ENCODE results near the gene COL6A2. TPM values are rescaled to one million over a fixed set of nuclear protein-coding genes. Genes with fewer than 3 reads are reported as not detected.

COL6A2 gene
- total and polyA plus RNA-seq, 2 experiments from 2014 or later = 28.4 to 89.2 TPM

DNA sequence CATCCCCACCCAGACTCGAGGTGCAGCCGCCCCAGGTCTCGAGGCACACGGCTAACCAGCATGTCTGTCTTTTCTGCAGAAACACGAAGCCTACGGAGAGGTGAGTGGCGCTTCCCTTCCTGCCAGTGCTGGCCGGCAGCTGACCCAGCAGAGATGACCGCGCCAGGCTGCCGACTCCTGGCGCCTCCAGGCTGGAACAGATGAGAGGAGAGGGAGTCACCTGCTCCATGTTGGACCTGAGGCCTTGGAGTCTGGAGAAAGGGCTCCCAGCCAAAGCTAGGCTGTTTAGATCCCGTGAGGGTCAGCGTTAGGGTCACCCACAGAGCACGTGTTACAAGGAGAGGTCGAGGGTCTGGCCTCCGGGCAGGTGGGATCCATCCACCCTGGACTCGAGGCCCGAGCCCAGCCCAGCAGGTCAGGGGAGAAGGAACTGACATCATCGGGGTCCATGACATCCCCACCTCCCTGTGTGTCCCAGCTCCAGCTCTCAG, 14.9 kb downstream of the COL6A2 start:
- H3F3A ChIP-seq (replicated peaks; ENCODE audit: low read depth) = no peaks in the 10 kb centered on the region
- Mint-ChIP-seq H3K36me3 (ENCODE audit: low read depth) (peaks cover 44% of the 10 kb centered on the region), H3K27me3 (ENCODE audit: insufficient read depth, low read depth, poor library complexity) (no peaks in the 10 kb centered on the region), H3K9me3 (peaks cover 16% of the 10 kb centered on the region), H3K4me3 (no peak overlapping the region), H3K4me1 (no peaks in the 10 kb centered on the region), H3K27ac (no peak overlapping the region)
- no peak overlapping the region for H2AFZ ChIP-seq
- no peaks in the 10 kb centered on the region for H3K27me3 ChIP-seq (ENCODE audit: insufficient read depth)
- H3K79me2 ChIP-seq (replicated peaks; ENCODE audit: insufficient read depth) = peaks cover 7% of the 10 kb centered on the region; the same call in 1 of the 2 replicates
- H3K4me2 ChIP-seq = no peak overlapping the region
- no peak for TF ChIP-seq ZNF331 (CRISPR knock-in tag; IDR thresholded peaks at IDR 0.05; ENCODE audit: low read depth)
- no peak for TF ChIP-seq POLR2AphosphoS5 (IDR thresholded peaks at IDR 0.05; ENCODE audit: low read depth)
- no peak for TF ChIP-seq EZH2phosphoT487 (IDR thresholded peaks at IDR 0.05; ENCODE audit: unreplicated experiment)
- DNase-seq (ENCODE audit: low spot score) (no peak), ATAC-seq (no peak)
- no peaks in the 10 kb centered on the region for H3K4me1 ChIP-seq (ENCODE audit: insufficient read depth)
- H3K9me2 ChIP-seq (ENCODE audit: insufficient read depth) = no peaks in the 10 kb centered on the region
- H3K36me3 ChIP-seq (ENCODE audit: insufficient read depth) = peaks cover 15% of the 10 kb centered on the region
- no peak overlapping the region for H3K4me3 ChIP-seq
- H3K27ac ChIP-seq (ENCODE audit: low read depth) = no peak overlapping the region
- no peaks in the 10 kb centered on the region for H4K20me1 ChIP-seq (replicated peaks; ENCODE audit: insufficient read depth)

- ATAC-seq (no peak), DNase-seq (ENCODE audit: low spot score) (no peak)
- H3K27me3 Mint-ChIP-seq (ENCODE audit: insufficient read depth, low read depth, poor library complexity) = no peaks in the 10 kb centered on the region
- Histone ChIP-seq H3K27me3 (ENCODE audit: insufficient read depth) (no peaks in the 10 kb centered on the region), H3K4me2 (no peak overlapping the region), H3K27ac (ENCODE audit: low read depth) (no peak overlapping the region), H3K4me1 (ENCODE audit: insufficient read depth) (no peaks in the 10 kb centered on the region), H4K20me1 (replicated peaks; ENCODE audit: insufficient read depth) (no peaks in the 10 kb centered on the region), H3K4me3 (no peak overlapping the region), H3K9me2 (ENCODE audit: insufficient read depth) (no peaks in the 10 kb centered on the region), H3F3A (replicated peaks; ENCODE audit: low read depth) (no peaks in the 10 kb centered on the region), H2AFZ (no peak overlapping the region), H3K79me2 (replicated peaks; ENCODE audit: insufficient read depth) (peaks cover 1% of the 10 kb centered on the region; the same call in 1 of the 2 replicates), H3K36me3 (ENCODE audit: insufficient read depth) (peaks cover 15% of the 10 kb centered on the region)
- H3K4me1 Mint-ChIP-seq = no peaks in the 10 kb centered on the region
- TF ChIP-seq, protein P1, sequence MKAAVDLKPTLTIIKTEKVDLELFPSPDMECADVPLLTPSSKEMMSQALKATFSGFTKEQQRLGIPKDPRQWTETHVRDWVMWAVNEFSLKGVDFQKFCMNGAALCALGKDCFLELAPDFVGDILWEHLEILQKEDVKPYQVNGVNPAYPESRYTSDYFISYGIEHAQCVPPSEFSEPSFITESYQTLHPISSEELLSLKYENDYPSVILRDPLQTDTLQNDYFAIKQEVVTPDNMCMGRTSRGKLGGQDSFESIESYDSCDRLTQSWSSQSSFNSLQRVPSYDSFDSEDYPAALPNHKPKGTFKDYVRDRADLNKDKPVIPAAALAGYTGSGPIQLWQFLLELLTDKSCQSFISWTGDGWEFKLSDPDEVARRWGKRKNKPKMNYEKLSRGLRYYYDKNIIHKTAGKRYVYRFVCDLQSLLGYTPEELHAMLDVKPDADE (IDR thresholded peaks at IDR 0.05) = no peak
- TF ChIP-seq EZH2phosphoT487 (IDR thresholded peaks at IDR 0.05; ENCODE audit: unreplicated experiment) (no peak), POLR2AphosphoS5 (IDR thresholded peaks at IDR 0.05; ENCODE audit: low read depth) (no peak), STAT1 (IDR thresholded peaks at IDR 0.05; ENCODE audit: unreplicated experiment) (no peak), ZNF462 (CRISPR knock-in tag; IDR thresholded peaks at IDR 0.05) (no peak)
- no peak overlapping the region for H3K4me3 Mint-ChIP-seq
- peaks cover 36% of the 10 kb centered on the region for H3K36me3 Mint-ChIP-seq (ENCODE audit: low read depth)
- H3K27ac Mint-ChIP-seq = no peak overlapping the region
- peaks cover 8% of the 10 kb centered on the region for H3K9me3 Mint-ChIP-seq
Observed at GRCh38 chr21:46113497-46114176, 15.7 kb downstream of the COL6A2 start.

All from GM23338 (cell line).